ENCODE results near the gene RNF149. TPM values are rescaled to one million over a fixed set of nuclear protein-coding genes. Genes with fewer than 3 reads are reported as not detected.
A peak's percentile ranks its signal among the peaks of the same experiment; 100 is the strongest.

RNF149 gene
- total RNA-seq, 1 donor from 2014 or later = 48.3 TPM

GRCh38 chr2:101331202-101331601 is 22.7 kb upstream of the RNF149 start:
- no peaks in the 10 kb centered on the region for H3K4me1 Mint-ChIP-seq
- DNase-seq (no peak), ATAC-seq (ENCODE audit: low read depth) (no peak)
- H3K4me3 Mint-ChIP-seq = no peak overlapping the region
- TF ChIP-seq, protein P1, sequence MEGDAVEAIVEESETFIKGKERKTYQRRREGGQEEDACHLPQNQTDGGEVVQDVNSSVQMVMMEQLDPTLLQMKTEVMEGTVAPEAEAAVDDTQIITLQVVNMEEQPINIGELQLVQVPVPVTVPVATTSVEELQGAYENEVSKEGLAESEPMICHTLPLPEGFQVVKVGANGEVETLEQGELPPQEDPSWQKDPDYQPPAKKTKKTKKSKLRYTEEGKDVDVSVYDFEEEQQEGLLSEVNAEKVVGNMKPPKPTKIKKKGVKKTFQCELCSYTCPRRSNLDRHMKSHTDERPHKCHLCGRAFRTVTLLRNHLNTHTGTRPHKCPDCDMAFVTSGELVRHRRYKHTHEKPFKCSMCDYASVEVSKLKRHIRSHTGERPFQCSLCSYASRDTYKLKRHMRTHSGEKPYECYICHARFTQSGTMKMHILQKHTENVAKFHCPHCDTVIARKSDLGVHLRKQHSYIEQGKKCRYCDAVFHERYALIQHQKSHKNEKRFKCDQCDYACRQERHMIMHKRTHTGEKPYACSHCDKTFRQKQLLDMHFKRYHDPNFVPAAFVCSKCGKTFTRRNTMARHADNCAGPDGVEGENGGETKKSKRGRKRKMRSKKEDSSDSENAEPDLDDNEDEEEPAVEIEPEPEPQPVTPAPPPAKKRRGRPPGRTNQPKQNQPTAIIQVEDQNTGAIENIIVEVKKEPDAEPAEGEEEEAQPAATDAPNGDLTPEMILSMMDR (IDR thresholded peaks at IDR 0.05) = no peak
- no peaks in the 10 kb centered on the region for H3K27me3 Mint-ChIP-seq
- intact Hi-C loops (cut with micrococcal nuclease) = no loop called here
- ChIA-PET POLR2A (no interaction called here), CTCF (no interaction called here)
- H3K9me3 Mint-ChIP-seq = no peaks in the 10 kb centered on the region
- no peak overlapping the region for H3K27ac Mint-ChIP-seq
- H3K36me3 Mint-ChIP-seq (ENCODE audit: low read depth) = no peaks in the 10 kb centered on the region

GRCh38 chr2:101330253-101330933 is 21.9 kb upstream of the RNF149 start:
- H3K4me1 Mint-ChIP-seq = no peaks in the 10 kb centered on the region
- H3K9me3 Mint-ChIP-seq = no peaks in the 10 kb centered on the region
- intact Hi-C loops (cut with micrococcal nuclease) = no loop called here
- ChIA-PET POLR2A (no interaction called here), CTCF (no interaction called here)
- no peak overlapping the region for H3K4me3 Mint-ChIP-seq
- H3K36me3 Mint-ChIP-seq (ENCODE audit: low read depth) = no peaks in the 10 kb centered on the region
- H3K27me3 Mint-ChIP-seq = no peaks in the 10 kb centered on the region
- DNase-seq (no peak), ATAC-seq (ENCODE audit: low read depth) (no peak)
- TF ChIP-seq, protein P1 (IDR thresholded peaks at IDR 0.05) = no peak
- H3K27ac Mint-ChIP-seq = no peak overlapping the region

- H3K9me3 Mint-ChIP-seq = no peaks in the 10 kb centered on the region
- ATAC-seq (ENCODE audit: low read depth) = no peak
- intact Hi-C loops (cut with micrococcal nuclease) = no loop called here
- no peaks in the 10 kb centered on the region for H3K4me1 Mint-ChIP-seq
- CTCF ChIA-PET = interaction anchor here (1.1 to 3.7 kb wide), 2 partner anchors 13 to 555 kb away, joined by 3 to 13 read pairs; no protein-coding TSS in a partner anchor
- no peak overlapping the region for H3K4me3 Mint-ChIP-seq
- no peaks in the 10 kb centered on the region for H3K27me3 Mint-ChIP-seq
- DNase-seq = no peak
- H3K27ac Mint-ChIP-seq = no peak overlapping the region
- TF ChIP-seq, protein P1 (IDR thresholded peaks at IDR 0.05) = no peak
- POLR2A ChIA-PET = interaction anchor here (0.6 to 1.4 kb wide), 2 partner anchors 20 to 22 kb away, joined by 3 to 9 read pairs; partner anchors contain the start of gene RNF149
- H3K36me3 Mint-ChIP-seq (ENCODE audit: low read depth) = no peaks in the 10 kb centered on the region
These were observed 20.5 kb upstream of the RNF149 start for GRCh38 chr2:101329026-101329425.

- intact Hi-C loops (cut with micrococcal nuclease) = no loop called here
- Mint-ChIP-seq H3K9me3 (no peaks in the 10 kb centered on the region), H3K4me1 (no peaks in the 10 kb centered on the region), H3K4me3 (no peak overlapping the region), H3K36me3 (ENCODE audit: low read depth) (no peaks in the 10 kb centered on the region), H3K27ac (no peak overlapping the region), H3K27me3 (no peaks in the 10 kb centered on the region)
- ChIA-PET POLR2A (interaction anchor here (0.6 to 1.4 kb wide), 2 partner anchors 20 to 22 kb away, joined by 3 to 9 read pairs; partner anchors contain the start of gene RNF149), CTCF (interaction anchor here (1.1 to 3.7 kb wide), 2 partner anchors 14 to 556 kb away, joined by 3 to 13 read pairs; no protein-coding TSS in a partner anchor)
- ATAC-seq (ENCODE audit: low read depth) = peak; percentile 28
- TF ChIP-seq, protein P1 (IDR thresholded peaks at IDR 0.05) = no peak
- no peak for DNase-seq
These were observed 20.0 kb upstream of the RNF149 start for GRCh38 chr2:101328474-101329007.

DNA sequence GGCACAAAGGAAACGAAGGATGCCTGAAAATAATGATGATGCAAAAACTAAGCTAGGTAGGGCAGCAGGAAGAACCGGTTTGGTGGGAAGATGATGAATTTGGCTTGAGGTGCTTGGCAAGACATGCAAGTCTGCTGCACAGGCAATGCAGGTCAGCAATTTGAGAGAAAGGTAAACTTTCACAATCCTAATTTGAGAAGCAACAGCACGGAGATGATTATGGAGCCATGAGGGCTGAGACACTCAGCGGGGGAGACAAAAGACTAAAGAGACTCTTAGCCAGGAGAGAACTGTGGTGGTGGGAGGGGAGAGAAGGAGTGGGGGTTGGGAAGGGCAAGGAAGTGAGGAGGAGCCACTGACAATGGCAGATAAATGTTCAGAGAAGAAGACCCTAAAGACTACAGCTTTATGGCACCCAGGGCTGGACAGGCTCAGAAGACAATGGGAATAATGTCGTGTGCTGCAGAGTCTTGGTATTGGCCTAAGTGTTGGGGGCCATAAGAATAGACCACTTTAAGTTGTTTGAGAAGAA is 19.4 kb upstream of the RNF149 start:
- no peaks in the 10 kb centered on the region for H3K9me3 Mint-ChIP-seq
- intact Hi-C loops (cut with micrococcal nuclease) = no loop called here
- ChIA-PET CTCF (interaction anchor here (1.1 to 3.7 kb wide), 2 partner anchors 14 to 556 kb away, joined by 3 to 13 read pairs; no protein-coding TSS in a partner anchor), POLR2A (interaction anchor here (1.4 kb wide), 1 partner anchor 19 kb away, joined by 9 read pairs; the partner anchor contains the start of gene RNF149)
- H3K27ac Mint-ChIP-seq = no peak overlapping the region
- H3K27me3 Mint-ChIP-seq = no peaks in the 10 kb centered on the region
- ATAC-seq (ENCODE audit: low read depth) (no peak), DNase-seq (no peak)
- no peaks in the 10 kb centered on the region for H3K4me1 Mint-ChIP-seq
- no peak overlapping the region for H3K4me3 Mint-ChIP-seq
- TF ChIP-seq, protein P1 (IDR thresholded peaks at IDR 0.05) = no peak
- no peaks in the 10 kb centered on the region for H3K36me3 Mint-ChIP-seq (ENCODE audit: low read depth)

Data from activated B cell treated with CpG ODN at 0.5 μM for 24 hours (primary cell).